Thyroid gland (tissue), 4 donors: ENCODE data around the gene SYPL2.

Experiments used
- CTCF ChIP-seq, 6 experiments: fragments of 200-600 bp in 3 of 6; fragments of 450-650 bp in 3 of 6; sonication (generic) in 3 of 6; IDR thresholded peaks; one replicate each; pipeline ENCODE4 v1.5.1; 2016 to 2019; ENCODE audit warnings: antibody characterized with exemption in 6 of 6, mild to moderate bottlenecking in 2 of 6, inconsistent platforms in 1 of 6, moderate library complexity in 1 of 6
- POLR2A ChIP-seq, 2 donors: fragments of 450-650 bp; IDR thresholded peaks; one replicate each; pipeline ENCODE4 v1.6.1; 2017; ENCODE audit warnings: antibody characterized with exemption in 2 of 2, mild to moderate bottlenecking in 2 of 2, moderate library complexity in 1 of 2

- TF ChIP-seq CTCF (IDR thresholded peaks at IDR 0.05) (peak in 1 of 6 experiments; percentile 30), POLR2A (IDR thresholded peaks at IDR 0.05) (peak in 1 of 2 donors; percentile 70)
These were observed 17.5 kb downstream of the SYPL2 start, which contains the start of gene ATXN7L2 for GRCh38 chr1:109483672-109484518.
